Activated T-cell treated with anti-CD3 and anti-CD28 coated beads, Interleukin-2, amount 50 U/mL, for 1 hour (primary cell): ENCODE results near the gene UTS2R.

ENCODE experiments used
- DNase-seq: peaks from one replicate; pipeline ENCODE4 v3.0.0-alpha.2; 2020

UTS2R gene

DNA sequence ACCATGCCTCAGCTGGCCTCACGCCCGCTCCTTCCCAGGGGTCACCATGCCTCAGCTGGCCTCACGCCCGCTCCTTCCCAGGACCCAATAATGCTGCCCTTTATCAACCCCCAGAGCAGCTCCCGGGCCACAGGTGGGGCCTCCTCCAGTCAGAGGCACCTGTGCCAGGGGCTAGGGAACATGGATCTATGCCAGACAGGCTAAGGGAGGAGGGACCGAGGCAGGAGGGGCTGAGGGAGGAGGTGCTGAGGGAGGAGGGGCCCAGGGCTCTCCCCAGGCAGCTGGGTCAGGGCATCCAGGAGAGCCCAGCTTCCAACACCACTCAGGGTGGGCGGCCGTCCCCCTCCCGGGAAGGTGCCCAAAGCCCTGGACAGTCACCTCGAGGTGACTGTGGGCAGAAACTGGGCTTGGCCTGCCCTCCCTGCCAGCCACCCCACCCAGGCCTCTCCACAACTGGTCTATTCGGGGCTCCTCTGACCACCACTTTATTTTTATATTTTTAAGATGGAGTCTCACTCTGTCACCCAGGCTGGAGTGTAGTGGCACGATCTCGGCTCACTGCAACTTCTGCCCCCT, 19.4 kb downstream of the UTS2R start:
- DNase-seq, result no peak

DNA sequence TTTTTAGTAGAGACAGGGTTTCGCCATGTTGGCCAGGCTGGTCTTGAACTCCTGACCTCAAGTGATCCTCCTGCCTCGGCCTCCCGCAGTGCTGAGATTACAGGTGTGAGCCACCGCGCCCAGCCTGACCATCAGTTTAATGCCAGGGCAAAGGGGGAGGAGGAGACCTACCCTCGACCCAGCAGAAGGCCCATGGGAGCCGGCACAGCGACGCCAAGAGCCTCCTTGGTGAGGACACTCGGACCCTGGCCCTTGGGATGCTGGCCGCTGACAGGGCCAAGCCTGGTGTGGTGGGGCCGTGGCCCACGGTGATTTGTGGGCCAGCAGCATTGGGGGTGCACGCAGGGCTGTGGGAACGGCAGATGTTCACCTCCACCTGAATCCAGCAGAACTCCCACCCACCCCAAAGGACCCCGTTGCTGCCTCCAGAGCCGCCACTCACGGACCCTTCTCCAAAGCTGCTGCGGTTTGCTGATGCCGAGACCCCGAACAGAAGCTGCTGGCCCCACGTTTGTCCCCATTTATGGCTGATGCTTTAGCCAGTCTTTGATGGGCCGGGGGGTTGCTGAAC, 20.0 kb downstream of the UTS2R start:
- no peak for DNase-seq

DNA sequence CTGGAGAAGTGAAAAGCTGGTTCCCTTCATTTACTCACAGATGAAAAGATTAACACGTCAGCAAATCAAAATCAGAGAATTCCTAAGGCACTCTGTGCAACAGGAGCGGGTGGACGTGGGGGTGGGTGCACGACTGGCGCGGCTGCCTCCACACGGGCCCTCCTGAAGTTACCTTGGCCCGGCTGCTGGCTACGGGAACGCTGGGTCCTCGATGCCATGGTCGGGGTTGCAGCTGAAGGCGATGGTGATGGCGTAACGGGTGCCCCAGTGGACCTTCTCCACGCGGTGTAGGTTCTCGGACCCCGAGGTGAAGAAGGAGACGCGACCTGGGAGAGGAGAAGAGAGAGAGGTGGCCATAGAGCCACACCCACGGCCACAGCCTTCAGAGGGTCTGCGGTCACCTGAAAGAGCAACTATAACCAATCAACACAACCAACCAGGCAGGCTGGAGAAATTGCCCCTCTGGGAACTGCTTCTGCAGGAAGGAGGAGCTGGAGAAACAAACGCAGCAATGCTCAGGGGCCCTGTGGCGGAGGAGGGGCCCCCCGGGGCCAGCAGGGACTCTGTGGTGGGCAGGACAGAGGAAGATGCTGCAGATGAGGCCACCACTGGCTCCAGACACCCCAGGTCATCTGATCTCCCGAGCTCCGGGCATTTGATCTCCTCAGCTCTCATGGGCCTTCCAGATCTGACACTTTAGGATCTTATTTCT, 20.8 kb downstream of the UTS2R start:
- no peak for DNase-seq

DNA sequence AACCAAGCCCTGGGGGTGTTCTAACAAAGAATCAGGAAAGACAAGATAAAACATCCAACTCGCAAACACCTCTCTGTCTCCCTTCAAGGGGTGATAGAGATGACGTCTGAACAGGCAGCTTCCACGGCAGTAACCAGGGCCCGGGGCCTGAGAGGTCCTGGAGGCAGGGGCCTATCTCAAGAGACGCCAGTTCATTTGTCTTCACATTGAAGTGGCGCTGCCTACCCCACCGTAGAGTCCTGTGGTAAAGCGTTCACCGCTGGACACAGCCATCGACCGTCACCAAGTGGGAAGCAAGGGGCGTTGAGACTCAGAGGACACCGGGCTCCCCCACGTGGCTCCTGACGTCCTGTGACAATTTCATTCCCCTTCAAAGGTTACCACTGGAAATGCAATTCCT, 21.4 kb downstream of the UTS2R start:
- DNase-seq, result no peak

DNA sequence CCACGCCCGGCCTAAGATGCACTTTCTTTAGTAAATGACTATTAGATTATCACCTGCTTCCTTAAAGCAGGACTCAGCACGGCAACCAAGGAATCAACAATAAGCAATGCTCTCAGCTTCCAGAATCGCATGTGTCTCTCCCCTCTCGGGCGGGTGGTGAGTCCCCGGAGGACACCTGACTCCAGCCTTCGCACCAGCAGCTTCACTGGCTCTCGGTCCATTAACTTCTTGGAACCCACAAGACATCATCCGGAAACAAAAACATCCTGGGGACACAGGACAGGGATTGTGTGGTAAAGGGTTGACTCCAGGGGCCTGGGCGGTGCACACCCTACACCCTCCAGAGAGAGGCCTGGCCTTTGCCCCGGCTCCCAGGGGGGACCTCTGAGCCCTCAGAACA, 22.7 kb downstream of the UTS2R start:
- DNase-seq, result no peak

DNA sequence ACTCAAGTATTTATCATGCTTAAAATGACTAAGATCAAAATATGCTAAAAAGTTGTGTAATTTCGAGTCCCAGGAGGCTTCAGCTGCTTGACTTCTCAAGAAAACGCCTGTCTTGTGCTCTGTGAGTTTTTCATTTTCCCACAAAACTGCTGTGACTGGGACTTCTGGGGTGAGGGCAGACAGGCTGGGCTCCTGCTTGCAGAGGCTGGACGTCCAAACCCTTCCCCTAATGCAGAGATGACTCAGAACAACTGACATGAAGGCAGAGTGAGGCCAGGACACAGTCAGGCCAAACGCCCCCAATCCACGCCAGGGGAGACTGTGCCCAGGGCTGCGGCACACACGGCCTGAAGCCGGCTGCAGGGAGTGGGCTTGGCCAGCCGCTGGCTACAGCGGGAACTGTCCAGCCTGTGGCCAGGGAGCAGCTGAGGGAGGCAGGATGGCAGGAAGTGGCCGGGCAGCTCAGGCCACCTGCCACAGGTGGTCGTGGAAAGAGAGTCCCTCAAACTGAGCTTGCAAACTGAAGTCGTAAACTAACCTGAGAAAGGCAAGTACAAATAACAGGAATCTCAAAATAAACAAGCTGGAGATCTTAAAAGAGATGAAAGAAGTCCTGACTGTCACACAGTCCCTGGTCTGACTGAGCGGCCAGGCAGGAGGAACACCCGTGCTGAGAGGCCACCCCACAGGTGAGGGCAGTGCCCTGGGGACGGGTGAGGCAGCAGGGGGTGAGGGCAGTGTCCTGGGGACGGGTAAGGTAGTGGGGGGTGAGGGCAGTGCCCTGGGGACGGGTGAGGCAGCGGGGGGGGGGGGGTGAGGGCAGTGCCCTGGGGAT, 25.3 kb downstream of the UTS2R start:
- no peak for DNase-seq

DNA sequence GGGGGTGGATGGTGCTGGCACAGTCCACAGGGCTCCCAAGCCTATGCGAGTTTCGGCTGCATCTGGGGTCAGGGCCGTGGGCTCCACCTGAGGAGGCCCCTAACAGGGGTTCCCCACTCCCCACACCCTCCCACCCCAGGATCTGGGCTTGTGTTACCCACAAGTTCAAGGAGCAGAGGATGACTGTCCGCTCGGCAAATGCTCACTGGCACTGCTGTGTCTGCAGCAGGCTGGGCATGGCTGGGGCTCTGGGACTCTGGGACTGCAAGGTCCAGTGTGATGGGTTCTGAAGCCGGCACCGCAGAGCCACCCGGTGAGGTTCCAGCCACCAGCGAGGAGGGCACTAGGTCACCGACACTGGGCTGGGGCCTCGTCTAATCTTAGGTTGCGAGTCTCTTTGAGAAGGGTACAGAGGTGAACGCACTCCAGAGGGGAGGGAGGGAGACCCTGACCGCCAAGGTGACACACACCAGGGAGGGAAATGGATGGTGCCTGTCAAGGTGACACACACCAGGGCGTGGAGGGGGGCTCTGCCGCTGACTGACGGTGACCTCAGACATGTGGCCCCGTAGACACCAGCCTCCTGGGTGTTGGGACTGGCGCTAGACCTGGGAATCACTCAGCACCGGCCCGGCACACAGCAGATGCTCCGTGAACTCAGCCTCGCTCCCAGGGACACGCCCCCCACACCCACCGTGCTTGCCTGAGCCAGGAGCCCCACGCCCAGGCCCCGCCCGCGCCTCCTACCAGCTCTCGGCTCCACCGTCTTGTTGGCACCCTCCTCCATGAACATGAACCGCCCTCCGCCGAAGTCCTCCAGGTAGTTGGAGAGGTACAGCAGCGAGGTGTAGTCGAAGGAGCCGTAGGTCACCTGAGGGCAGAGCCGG, 26.1 kb downstream of the UTS2R start:
- no peak for DNase-seq

DNA sequence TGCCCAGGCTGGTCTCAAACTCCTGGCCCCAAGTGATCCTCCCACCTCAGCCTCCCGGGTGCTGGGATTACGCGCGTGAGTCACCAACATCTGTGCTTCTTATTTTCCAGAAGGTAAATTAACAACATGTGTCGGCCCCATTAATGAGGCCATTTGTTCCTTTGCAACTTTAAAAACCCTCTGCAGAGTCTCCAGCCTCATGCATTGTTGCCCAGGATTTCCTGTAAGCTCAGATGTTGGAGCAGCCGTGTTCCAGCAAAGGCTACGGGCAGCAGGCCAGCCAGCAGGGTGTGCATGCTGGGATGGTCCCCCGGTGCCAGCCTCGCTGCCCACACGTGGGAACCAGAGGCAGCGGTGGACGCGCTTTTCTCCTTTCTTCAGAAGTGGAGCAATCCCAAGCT, 27.5 kb downstream of the UTS2R start:
- DNase-seq, result no peak

DNA sequence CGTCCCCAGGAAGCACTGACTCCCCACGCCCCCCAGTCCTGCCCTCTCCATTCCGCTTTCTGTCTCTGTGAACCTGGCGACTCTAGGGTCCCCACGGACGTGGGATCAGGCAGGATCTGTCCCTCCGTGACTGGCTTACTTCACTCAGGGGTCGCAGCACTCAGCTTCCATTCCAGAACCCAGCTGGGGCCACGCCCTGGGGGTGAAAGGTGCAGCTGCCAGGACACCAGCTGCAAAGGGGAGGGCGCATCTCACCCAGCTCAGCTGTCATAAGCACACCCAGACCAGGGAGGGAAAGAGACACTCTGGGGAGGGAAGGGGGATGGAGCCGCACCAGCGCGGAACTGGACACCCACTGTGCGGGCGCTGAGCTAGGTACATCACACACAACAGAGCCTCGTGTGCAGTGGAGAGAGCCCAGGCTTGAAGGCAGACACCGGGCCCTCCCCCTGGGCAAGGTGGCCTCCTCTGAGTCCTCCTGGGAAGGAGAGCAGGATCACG, 28.1 kb downstream of the UTS2R start:
- no peak for DNase-seq

DNA sequence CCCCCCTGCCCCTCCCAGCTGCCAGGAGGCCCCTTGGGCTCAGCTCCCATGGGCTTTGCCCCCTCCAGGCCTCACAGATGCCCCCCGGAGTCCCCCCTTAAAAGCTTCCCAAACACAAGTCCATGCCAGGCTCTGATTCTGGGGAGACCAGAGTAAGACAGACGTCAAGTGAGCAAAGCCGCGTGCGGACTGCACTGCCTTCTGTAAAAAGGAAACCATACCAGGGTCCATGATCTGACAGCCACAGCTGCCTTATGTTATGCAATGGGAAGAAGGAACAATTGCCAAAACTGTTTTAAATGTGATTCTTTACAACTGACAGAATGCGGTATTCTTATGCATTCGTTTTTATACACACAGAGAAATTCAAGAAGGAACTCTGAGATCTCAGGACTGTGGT, 28.6 kb downstream of the UTS2R start:
- no peak for DNase-seq

DNA sequence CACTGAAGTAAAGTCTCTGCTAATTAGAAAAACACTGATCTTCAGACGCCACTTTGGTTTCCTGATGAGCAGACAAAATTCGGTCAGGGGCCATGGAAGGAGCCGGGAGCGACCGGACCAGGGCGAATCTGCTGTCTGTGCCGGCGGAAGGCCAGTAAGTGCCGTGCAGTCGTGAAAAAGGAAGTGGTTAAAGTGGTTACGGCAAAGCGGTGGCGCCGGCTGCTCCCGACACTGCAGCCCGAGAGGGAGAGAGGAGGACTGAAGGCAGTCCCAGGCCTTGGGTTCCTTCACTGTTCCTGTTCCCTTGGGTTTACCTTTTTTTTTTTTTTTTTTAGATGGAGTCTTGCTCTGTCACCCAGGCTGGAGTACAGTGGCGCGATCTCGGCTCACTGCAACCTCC, 29.3 kb downstream of the UTS2R start:
- peak; percentile 44 for DNase-seq

DNA sequence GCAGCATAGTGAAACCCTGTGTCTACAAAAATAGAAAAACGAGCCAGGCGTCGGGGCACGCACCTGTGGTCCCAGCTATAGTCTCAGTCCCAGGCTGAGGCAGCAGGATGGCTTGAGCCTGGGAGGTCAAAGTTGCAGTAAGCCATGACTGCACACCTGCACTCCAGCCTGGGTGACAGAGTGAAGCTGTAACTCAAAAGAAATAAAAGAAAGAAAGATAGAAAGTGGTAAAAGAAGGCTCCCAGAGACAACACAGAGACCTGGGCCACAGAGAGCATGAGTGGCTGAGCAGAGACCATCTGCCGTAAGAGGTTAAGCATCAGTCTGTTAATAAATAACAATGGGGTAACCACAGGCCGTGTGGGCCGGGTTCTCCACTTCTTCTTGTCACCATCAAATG, 31.3 kb downstream of the UTS2R start:
- DNase-seq, result no peak

DNA sequence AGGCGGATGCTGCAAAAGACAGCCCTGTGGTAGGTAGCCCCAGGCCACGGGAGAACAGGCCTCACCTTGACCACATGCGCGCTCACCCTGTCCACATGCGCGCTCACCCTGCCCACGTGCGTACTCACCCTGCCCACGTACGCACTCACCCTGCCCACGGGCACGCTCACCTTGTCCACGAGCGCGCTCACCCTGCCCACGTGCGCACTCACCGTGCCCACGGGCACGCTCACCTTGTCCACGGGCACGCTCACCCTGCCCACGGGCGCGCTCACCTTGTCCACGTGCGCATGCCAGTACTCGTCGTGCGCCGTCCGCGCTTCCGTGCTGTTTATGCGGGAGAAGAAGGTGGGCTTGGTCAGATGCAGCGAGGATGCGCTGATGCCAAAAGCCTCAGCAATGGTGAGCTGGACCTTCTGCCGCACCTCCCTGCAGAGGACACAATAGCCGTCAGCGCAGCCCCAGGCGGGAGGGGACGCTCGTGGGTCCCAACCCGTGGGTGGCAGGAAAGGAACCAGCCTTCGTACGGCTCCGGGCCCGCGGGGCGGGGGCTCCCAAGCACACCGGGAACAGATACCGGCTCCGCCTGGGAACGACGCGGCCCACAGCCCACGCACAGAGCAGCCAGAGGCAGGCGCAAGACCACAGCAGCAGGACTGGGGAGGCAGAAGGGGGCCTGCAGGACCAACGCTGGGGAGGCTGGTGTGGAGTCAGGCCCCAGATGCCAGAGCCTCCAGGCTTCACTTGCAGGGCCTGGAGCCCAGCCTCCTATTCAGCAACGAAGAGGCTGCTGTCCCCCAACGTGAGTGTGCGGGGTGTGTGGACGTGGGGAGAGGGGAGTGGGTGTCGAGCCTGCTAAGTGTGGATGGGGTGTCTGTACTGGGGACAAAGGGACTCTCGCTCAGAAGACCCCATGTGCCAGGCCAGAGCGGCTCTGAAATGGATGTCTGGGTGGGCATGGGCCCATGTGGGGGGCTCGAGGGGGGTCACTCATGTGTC, 32.4 kb downstream of the UTS2R start:
- DNase-seq, result no peak

DNA sequence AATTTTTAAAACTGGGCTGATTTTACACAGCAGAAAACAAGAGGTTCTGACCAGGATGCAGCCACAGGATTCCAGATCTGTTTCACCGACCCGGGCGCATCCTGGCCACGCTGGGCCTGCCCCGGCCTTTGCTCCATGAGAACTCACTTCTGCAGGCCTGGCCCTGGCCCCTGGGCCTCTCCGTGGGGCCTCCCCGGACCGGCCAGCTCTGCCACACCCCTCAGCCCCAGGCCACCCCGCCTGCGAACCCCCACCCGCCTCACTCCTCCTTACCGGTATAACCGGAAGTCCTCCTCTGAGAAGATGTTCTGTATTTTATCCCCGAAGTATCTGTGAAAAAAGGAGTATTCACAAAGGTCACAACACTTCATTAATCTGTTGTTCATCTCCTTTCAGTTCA, 33.5 kb downstream of the UTS2R start:
- no peak for DNase-seq

DNA sequence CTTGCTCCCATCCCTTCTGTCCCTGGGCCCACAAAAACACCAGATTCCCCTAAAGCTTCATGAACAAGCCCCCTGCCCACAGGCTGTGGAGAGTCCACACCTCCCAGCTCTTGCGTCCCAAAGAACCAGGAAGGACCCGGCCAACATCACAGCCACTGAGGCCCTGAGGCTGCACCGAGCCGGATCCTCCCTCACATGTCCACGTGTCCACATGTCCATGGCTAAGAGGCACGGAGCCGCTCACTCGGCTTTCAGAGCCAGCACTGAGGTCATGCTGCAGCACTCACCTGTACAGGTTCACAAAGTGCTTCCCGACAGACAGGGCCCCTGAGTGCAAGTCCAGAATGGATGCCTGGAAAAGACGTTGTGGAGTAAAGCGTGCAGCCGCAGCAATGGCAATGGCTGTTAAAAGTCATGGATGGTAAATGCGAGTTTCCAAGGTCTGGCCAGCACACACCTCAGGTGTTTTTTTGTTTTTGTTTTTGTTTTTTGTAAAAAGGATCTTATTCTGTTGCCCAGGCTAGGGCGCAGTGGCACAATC, 34.6 kb downstream of the UTS2R start:
- DNase-seq, result no peak

DNA sequence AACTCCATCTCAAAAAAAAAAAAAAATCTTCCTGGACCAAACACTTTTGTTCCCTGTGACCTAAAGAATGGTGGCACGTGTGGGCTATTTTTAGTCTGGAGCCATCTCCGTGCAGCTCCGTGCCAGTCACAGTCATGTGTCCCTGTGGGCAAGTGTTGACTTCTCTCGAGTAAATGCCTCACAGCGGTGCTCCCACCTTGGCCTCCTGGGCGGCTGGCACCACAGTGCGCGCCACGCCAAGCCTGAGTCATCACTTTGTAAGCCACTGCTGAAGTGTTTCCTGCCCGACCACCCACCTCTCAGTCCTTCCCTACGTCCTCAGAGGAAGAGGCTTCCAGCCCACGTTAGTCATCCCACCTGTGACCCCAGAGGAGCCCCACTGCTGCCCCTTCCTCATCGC, 35.7 kb downstream of the UTS2R start:
- DNase-seq, result no peak

DNA sequence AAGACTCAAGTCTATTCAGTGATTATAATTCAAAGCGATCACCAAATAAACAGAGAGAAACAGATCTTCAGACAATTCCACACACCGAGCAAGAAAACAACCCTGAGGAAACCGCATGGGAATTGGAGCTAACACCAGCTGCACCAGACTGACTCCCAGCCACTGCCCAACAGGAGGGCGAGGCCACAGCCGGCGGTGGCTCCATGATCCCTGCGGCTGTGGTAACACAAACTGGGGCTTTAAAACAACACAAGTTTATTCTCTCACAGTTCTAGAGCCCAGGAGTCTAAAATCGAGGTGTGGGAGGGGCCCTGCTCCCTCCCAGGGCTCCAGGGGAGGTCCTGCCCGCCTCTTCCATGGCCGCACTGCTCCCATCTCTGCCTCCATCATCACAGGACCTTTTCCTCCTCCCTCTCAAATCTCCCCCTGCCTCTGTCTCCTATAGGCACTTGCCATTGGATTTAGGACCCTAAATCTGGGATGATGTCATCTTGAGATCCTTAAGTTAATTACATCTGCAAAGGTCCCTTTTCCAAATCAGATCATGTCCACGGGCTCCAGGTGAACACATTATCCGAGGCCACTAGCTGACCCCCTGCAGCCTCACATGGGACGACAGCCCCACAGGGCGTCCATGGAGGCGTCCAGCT, 36.8 kb downstream of the UTS2R start:
- no peak for DNase-seq

DNA sequence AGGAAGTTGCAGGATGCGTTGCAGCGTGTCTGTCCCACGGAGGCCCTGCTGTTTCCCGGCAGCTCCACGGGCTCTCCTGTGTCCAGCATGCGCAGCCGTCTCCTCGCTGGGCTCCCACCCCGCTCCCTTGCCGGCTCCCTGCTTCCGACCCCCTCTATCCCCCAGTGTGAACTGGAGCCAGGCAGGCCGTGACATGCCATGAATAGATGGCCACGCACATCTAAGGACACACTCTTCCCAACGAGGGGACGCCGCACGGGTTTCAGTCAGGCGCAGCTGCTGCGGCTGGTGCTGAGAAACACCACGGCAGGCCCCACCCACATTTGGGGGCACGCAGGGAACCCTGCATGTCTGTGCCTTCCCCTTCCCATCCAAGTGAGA, 37.4 kb downstream of the UTS2R start:
- DNase-seq, result no peak

DNA sequence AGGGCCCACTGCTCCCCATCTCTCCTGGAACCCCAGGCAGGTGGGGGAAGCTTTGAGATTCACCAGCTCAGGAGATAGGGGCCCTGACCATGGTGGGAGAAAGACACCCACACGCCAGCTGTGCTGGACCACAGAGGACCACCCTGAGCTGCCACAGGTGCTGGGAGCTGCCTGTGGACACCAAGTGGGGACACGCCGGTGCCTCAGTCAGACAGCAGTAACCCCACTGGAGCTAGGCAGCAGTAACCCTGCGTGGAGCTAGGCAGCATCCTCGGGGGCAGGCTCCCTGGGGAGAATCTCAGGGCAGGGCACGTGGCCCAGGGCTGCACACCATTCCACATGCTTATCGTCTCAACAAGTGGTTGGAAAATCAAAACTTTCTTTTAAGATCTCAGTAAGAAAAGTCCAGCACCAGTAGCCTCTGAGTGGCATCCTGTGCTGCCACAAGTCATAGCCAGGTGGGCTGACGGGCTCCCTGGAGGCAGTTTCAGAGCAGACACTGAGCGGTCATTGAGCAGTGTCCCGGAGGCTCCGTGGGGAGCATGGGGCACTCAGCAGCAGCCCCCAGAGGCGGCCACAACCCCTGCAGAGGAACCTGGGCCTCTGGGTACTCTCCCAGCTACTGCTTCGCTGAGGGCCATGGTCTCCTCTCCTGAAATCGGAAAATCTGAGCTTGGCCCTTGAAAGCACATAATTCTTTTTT, 38.6 kb downstream of the UTS2R start:
- no peak for DNase-seq
